OCI-LY1 (cell line): ENCODE data around the gene TUBGCP6.

Source experiments
- CTCF ChIP-seq: fragments of 200-600 bp; sonication (generic), shearing (Covaris generic); IDR thresholded peaks from 2 replicates; pipeline ENCODE4 v1.5.1; 2017; ENCODE audit warnings: mild to moderate bottlenecking, antibody characterized with exemption, low read length, moderate library complexity, mixed read lengths
- EZH2 ChIP-seq: fragments of 200-600 bp; sonication (generic), shearing (Covaris generic); IDR thresholded peaks from 2 replicates; pipeline ENCODE4 v1.8.0; 2017; ENCODE audit warnings: borderline replicate concordance, mixed run types, mild to moderate bottlenecking, antibody characterized with exemption, low read length, moderate library complexity, mixed read lengths

GRCh38 chr22:50286701-50287318, 42.0 kb upstream of the TUBGCP6 start:
- TF ChIP-seq EZH2 (no peak), CTCF (no peak)
